ENCODE data around the gene BRI3.

DNA sequence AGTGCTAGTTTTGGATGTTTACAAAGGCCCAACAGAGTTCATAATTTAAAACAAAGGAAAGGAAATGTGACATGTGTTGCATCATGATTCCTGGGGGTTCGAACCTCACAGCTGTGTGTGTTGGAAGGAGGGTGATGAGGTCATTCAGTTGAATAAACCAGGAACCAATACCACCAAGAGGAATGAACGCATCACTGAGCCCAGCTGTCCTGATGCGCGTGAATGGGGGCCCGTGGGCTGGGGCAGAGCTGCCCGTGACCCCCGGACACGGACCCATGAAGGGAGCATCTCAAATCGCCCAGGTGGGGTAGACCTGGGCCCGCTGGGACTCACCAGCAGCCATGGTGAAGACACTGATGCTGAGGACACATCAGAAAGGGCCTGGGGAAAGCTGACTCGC, 33.0 kb downstream of the BRI3 start:
- TF ChIP-seq, protein P1, sequence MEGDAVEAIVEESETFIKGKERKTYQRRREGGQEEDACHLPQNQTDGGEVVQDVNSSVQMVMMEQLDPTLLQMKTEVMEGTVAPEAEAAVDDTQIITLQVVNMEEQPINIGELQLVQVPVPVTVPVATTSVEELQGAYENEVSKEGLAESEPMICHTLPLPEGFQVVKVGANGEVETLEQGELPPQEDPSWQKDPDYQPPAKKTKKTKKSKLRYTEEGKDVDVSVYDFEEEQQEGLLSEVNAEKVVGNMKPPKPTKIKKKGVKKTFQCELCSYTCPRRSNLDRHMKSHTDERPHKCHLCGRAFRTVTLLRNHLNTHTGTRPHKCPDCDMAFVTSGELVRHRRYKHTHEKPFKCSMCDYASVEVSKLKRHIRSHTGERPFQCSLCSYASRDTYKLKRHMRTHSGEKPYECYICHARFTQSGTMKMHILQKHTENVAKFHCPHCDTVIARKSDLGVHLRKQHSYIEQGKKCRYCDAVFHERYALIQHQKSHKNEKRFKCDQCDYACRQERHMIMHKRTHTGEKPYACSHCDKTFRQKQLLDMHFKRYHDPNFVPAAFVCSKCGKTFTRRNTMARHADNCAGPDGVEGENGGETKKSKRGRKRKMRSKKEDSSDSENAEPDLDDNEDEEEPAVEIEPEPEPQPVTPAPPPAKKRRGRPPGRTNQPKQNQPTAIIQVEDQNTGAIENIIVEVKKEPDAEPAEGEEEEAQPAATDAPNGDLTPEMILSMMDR (IDR thresholded peaks at IDR 0.05) = no peak
- TF ChIP-seq EP300 (IDR thresholded peaks at IDR 0.05) = no peak
